ENCODE data around the gene GJA1. TPM values are rescaled to one million over a fixed set of nuclear protein-coding genes. Genes with fewer than 3 reads are reported as not detected.
"Not testable (repeated sequence)": the region's sequence is repeated elsewhere in the genome, so short reads cannot be mapped to it uniquely, and the experiment has no call there.

The GJA1 gene
- total RNA-seq: 0.27 TPM

DNA sequence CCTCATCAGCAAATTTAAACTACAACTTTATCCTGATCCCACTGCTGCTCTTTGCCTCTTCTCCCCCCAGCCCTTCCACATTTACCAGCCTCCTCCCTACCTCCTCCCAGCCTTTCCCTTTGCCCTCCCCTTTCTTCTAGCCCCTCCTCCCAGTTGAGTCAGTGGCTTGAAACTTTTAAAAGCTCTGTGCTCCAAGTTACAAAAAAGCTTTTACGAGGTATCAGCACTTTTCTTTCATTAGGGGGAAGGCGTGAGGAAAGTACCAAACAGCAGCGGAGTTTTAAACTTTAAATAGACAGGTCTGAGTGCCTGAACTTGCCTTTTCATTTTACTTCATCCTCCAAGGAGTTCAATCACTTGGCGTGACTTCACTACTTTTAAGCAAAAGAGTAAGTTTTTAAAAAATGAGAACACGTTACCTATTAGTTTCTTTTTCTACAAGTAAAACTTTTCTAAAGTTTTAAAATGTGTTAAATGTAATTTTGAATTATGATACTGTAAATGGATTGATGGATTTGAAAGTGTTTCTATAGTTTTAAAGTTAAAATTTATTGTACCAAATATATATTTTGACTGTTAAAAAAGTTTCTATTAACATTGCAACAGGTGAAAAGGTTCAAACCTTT, at the start of gene GJA1:
Gene GJA1 (plus strand): TSS at position 203 of the 626 bp plus-strand sequence. CDS start 11,202 bp downstream, outside the sequence.
- peak in 2 of 3 donors; percentile 3 to 9 for DNase-seq (ENCODE audit: low read depth in 2 of 3, low spot score in 2 of 3)

DNA sequence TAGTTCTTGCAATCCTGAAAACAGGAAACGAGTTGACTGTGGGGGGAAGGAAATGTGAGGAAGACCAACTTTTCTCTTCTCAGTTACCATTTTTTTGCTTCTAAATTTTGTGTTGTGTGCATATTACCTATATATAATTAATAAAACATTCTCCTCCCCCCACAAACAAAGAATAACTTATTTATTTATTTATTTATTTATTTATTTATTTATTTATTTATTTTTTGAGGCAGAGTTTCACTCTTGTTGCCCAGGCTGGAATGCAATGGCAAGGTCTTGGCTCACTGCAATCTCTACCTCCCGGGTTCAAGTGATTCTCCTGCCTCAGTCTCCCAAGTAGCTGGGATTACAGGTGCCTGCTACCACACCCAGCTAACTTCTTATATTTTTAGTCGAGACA, 48.9 kb upstream of the GJA1 start:
- DNase-seq (ENCODE audit: low read depth in 2 of 3, low spot score in 2 of 3): not testable (repeated sequence)

DNA sequence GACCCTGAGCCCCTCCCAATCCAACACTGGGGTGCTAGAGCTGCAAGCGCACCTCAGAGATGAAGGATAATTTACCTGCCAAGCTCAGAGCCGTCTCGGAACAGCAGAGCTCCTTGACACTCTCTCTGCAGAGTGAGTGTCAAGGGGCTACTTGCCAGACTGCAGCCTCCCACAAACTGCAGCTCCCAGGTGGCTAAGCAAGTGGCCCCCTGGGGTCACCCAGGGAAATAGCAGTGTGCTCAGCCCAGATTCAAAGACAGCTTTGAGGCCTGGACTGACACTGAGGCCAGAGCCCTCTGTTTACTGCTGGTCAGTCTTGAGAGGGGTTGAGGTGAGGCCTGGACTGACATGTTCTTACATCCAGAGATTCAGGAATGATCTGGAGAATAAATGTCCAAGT, 46.0 kb upstream of the GJA1 start:
- no peak for DNase-seq (ENCODE audit: low read depth in 2 of 3, low spot score in 2 of 3)

DNA sequence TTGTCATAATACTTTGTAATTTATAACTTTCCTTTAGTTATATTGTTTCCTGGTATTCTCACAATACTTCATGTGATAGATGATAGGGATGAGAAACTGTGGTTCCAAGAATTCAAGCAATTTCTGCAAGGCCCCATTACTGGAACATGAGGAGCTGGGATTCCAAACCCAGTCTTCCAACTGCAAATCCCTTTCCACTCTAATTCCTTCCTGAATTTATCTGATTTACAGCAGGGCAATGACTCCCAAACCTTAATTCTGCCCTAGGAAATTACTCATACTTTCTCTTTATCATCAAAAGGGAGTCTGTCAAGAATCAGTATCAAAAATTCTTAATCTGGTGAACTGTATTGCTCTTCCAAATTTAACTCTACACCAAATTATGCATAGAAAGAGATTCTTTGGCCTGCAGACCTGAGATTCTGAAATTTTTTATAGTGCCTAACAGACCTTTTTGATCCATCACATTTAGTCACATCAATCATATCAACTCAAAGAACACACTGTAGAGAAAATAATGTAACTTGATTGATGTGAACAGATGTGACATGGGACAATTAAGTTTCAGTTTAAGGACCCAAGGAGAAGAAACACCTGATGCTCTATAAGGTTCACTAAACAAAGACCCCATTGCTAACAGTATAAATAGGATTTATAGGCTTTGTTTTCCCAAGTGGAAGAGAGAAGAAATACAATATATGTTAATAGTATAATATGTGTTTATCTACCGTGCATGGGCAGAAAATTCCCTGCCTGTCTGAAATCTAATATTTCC, 41.5 kb upstream of the GJA1 start:
- no peak for DNase-seq (ENCODE audit: low read depth in 2 of 3, low spot score in 2 of 3)

DNA sequence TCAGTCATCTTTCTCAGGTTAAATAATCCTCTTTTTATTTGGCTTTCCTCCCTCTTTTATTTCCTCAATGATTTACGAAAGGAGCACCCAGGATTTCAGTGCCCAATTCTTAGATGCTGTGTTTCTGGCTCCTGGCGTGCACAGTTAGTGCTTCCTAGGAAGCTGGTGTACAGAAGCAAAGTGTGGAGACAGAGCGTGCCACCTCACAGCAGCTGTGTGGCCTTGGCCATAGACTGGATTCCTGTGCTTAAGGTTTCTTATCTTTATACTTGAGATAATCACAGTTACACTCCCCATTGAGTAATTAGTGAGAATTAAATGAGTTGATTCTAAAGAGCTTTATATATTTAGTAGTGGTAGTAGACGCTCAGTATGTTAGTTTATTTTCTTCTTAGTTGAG, 39.7 kb upstream of the GJA1 start:
- no peak for DNase-seq (ENCODE audit: low read depth in 2 of 3, low spot score in 2 of 3)

DNA sequence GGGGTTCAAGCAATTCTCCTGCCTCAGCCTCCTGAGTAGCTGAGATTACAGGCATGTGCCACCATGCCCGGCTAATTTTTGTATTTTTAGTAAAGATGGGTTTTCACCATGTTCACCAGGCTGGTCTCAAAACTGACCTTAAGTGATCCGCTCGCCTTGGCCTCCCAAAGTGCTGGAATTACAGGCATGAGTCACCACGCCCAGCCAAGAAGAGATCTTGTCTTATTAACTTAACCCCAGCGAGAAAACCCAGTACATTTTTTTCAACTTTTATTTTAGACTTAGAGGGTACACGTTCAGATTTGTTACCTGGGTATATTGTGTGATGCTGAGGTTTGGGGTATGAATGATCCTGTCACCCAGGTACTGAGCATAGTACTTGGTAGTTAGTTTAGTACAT, 38.3 kb upstream of the GJA1 start:
- not testable (repeated sequence) for DNase-seq (ENCODE audit: low read depth in 2 of 3, low spot score in 2 of 3)

DNA sequence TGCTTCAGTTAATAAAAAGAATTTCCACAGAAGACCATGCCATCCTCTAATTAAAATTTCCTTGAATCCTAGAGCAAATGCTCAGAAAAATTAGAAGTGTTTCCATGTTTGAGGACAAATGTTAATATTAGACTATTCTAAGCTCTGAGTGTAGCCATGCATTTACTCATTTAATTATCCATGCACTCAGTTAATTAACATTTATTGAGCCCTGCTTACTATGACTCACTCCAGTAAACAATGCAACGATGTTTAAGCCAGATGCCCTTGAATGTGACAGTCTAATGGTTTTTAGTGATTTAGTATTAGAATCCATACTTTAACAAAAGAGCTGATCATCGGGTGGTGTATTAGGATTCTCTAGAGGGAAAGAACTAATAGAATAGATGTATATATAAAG, 37.3 kb upstream of the GJA1 start:
- no peak for DNase-seq (ENCODE audit: low read depth in 2 of 3, low spot score in 2 of 3)

DNA sequence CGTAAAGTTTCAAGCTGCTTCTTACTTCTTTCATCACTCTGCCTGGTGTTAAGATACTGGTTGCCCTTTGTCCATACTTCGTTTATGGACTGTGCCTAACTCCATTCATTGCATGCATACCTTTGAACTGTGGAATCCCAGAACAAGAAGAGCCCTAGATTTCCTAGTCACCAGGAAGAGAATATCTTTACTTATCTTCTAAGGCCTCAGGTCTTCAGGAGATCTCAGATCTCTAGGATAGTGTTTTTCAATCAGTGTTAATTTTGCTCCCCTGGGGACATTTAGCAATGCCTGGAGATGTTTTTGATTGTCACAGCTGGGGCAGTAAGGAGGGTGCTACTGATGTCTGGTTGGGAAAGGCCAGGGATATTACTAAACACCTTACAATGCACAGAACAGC, 35.5 kb upstream of the GJA1 start:
- DNase-seq (ENCODE audit: low read depth in 2 of 3, low spot score in 2 of 3): no peak

DNA sequence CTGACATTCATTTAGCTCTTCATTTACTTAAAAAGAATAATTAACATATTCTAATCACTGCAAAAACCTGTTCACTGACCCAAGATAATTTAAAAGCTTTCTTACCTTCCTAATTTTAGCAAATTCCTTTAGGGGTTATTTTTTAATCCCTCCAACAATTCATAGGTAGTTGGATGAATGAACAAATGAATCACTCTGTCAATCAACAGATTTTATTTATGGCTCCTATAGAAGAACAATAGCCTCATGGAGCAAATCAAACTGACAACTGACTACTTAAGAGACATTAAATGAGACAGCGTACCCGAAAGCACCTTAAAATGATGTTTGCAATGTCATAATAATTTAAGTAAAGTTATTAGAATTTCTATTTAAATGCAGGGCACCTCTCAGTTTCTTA, 31.5 kb upstream of the GJA1 start:
- no peak for DNase-seq (ENCODE audit: low read depth in 2 of 3, low spot score in 2 of 3)

DNA sequence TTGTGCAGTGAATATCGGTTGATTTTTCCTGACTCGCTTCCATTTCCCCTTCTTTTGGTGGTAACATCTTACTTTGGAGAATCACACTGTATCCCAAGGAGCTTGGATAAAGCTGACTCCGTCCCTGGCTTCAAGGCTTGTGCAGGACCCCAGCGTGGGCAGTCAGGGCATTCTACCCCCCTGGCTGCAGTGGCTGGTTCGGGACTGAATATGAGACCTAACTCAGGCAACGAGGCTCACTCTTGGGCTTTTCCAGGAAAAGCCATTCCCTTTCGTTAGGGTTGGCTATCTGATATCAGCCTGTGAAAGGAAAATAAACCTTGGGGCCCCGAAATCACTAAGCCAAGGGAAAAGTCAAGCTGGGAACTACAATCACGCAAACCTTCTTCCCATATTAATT, 30.1 kb upstream of the GJA1 start:
- DNase-seq (ENCODE audit: low read depth in 2 of 3, low spot score in 2 of 3): no peak

DNA sequence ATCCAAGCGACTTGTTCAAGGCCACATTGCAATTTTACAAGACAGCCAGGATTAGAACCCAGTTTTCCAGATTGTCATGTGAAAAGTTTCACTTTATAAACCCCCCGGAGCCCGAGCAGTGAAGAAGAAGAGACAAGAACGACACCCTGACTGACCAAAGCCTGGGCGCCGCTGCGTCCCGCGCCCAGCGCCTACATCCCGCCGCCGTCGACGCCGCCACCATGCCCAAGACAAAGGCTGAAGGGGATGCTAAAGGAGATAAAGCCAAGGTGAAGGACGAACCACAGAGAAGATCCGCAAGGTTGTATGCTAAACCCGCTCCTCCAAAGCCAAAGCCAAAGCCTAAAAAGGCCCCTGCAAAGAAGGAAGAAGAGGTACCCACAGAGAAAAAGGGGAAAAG, 27.1 kb upstream of the GJA1 start:
- DNase-seq (ENCODE audit: low read depth in 2 of 3, low spot score in 2 of 3): no peak

DNA sequence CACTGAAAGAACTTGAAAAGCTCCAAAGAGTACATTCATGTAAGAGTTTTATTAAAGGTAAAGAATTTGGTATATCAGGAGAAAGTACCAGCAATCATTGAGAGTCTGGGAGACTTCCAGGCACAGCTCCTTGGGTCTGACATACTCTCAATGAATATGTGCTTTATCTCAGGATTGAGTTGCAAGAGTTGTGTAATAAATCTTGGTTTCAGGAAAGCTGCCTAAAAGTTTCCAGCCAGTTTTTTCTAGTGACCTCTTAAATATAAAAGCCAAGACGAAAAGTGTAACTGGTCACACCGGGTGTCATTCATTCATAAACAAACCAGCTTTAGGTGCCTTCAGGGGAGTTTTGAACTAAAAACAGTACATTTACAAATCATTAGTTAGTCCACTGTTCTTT, 21.6 kb upstream of the GJA1 start:
- DNase-seq (ENCODE audit: low read depth in 2 of 3, low spot score in 2 of 3): no peak

DNA sequence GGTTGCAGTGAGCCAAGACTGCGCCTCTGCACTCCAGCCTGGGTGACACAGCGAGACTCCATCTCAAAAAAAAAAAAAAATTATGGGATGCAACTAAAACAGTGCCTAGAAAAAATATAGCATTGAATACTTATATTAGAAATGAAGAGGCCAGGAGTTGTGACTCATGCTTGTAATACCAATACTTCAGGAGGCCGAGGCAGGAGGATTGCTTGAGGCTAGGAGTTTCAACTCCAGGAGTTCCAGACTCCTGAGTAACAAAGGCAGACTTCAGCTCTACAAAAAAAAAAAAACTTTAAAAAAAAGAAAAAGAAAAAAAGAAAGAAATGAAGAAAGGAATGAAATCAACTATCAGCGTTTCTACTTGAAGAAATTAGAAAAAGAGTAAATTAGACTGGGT, 17.1 kb upstream of the GJA1 start:
- no peak for DNase-seq (ENCODE audit: low read depth in 2 of 3, low spot score in 2 of 3)

DNA sequence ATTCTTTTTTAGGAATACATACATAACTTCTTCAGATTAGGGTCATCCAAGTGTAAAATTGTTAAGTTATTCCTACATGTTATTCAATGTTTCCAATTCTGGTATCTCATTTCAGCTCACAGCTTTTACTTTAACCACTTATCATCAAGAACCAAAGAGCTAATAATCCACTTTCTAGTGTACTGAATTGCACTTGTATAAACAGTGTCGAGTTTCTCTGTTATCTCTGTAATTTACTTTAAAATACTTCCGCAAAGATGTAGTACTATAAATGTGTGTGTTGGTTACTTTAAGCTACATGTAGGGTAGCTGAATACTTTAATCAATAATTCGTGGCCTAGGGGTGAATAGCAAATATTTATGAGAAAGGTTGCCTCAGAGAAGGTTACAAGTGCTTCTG, 8.8 kb upstream of the GJA1 start:
- DNase-seq (ENCODE audit: low read depth in 2 of 3, low spot score in 2 of 3): no peak

DNA sequence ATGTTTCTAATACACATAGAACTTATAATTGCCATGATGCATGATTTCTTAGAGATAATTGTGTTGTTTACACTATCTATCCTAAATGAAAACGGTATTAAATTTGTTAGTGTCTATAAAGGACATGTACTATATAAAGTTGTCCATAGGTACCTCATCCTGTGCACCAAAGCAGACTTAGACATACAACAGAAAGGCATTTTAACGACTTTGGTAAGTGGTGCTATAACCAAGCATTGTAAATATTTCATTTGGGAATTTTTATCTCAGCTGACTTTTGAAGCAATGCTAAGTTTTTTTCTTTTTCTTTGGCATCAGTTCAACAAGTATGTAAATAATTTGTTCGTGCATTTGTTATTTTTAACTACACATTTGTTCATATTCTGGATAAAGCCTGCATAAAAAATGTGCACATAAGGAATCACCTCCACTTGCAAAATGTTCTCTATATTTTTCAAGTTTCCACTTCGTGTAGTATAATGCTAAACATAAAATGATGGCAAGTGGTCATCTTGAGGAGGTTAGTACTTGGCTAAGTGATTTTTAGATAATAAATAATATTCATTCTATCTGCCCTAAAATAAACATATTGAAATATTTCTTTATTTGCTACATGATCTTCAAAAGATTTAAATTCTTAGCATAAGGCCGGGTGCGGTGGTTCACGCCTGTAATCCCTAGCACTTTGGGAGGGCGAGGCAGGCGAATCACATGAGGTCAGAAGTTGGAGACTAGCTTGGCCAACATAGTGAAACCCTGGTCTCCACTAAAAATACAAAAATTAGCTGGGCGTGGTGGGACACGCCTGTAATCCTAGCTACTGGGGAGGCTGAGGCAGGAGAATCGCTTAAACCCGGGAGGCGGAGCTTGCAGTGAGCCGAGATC, 6.3 kb upstream of the GJA1 start:
- no peak for DNase-seq (ENCODE audit: low read depth in 2 of 3, low spot score in 2 of 3)

DNA sequence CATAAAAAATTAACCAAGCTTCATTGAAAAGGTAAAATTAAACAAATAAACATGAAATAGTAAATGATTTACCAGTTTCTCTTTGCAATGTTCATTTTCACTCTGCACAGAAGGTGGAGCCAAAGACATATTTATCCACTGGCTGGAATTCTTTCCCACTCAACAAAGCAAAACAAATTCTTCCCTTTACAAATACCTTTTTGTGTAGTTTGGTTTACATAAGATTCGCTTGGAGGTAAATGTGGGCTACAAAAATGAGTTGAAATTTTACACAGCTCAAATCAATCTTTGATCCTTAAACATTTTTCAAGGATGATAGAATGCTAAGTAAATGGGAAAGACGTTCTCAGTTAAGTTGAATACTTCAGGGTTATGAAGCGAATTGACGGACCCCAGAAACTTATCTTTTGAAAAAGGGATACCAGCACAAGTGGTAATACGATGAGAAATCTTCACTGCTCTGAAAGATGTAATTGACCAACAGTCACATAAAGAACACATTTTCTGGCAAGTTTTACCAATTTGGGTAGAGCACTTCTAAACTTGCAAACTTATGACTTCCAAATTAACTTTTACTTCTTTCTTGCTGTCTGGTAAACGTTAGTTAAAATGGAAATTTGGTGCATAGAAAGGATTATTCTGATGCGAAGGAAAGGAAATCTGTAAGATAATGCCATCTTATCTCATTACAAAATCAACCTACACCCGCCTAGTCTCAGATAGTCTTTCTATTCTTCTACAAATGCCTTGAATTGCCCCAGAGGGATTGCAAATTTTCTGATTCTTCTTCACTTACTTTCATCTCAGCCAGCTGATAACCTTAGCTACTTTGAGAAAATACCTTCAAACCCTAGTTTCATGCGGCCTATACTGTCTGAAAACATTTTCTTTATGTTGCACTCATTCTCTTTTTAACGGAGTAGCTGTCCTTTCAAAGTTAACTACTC, 4.7 kb upstream of the GJA1 start:
- DNase-seq (ENCODE audit: low read depth in 2 of 3, low spot score in 2 of 3): peak in 2 of 3 donors; percentile 6 to 24

DNA sequence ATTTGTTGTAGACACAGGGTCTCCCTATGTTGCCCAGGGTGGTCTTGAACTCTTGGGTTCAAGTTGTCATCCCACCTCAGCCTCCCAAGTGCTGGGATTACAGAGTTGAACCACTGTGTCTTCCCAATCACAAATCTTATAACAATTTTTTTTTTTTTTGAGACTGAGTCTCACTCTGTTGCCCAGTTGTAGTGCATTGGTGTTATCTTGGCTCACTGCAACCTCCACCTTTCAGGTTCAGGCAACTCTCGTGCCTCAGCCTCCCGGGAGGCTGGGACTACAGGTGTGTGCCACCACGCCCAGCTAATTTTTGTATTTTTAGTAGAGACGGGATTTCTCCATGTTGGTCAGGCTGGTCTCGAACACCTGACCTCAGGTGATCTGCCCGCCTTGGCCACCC, 3.7 kb upstream of the GJA1 start:
- not testable (repeated sequence) for DNase-seq (ENCODE audit: low read depth in 2 of 3, low spot score in 2 of 3)

DNA sequence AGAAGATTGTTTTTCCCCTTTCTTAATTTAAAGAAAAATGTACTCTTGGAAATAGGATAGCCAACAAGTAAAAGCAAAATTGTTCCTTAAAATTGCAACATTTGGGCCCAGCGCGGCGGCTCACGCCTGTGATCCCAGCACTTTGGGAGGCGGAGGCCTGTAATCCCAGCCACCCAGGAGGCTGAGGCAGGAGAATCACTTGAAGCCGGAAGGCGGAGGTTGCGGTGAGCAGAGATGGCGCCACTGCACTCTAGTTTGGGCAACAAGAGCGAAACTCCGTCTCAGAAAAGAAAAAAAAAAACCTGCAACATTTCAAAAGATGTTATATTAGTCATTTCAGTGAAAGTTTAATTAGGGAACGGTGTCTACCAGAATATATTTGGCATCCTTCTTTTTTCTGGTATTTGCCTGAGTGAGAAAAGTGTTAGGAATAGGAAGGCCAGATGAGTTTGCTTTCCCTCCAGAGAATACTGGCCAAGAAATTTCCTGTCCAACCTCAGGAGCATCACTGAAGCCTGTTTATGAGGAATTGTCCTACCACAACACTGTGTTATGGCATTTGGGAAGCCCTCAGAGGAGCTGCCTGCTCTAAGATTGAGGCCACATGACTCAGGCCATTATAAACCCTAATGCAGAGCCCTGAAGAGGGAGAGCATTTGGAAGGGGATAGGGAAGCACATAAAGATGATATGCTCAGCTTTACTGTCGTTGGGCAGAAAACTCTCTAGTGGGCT, 1.2 kb upstream of the GJA1 start:
- no peak for DNase-seq (ENCODE audit: low read depth in 2 of 3, low spot score in 2 of 3)

DNA sequence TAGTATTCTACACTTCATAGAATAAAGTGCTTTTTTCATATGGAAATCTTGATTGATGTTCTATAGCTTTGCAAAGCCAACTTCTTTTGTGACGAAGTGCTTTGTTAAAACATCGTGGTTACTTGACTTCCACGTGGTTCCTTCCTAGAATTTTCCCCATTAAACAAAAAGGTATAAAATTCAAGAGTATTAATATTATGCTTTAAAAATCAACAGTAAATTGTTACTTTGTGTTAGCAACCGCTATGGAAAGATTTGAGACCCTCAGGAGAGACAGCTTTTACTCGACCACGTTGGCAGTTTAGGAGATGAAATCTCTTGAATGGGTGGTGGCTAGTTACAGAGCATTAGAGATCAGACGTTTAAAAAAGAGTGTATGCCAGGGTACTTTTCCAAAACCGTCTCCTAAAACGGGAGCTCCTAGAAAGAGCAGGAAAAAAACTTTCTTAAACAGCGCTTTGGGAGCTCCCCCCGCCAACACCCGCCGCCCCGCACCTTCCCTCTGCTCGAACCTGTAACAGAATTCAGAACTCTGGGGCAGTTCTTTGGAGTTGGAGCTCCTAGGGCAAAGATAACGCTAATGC, 920 bp downstream of the GJA1 start:
- DNase-seq (ENCODE audit: low read depth in 2 of 3, low spot score in 2 of 3): peak in 2 of 3 donors; percentile 6 to 28

All from hematopoietic multipotent progenitor cell (in vitro differentiated cells).